GM21576 (cell line): Measurements from ENCODE around the gene RASSF5.
"Not testable (repeated sequence)": the region's sequence is repeated elsewhere in the genome, so short reads cannot be mapped to it uniquely, and the experiment has no call there.

ENCODE experiments used
- ATAC-seq: cut with Tn5 transposase; IDR thresholded peaks from one replicate; pipeline ENCODE4 v1.9.1; 2021; ENCODE audit warnings: mild to moderate bottlenecking, moderate library complexity; ENCODE audit not compliant: unreplicated experiment

RASSF5 gene

GRCh38 chr1:206476591-206476990 lies 30.7 kb upstream of the RASSF5 start:
- no peak for ATAC-seq

DNA sequence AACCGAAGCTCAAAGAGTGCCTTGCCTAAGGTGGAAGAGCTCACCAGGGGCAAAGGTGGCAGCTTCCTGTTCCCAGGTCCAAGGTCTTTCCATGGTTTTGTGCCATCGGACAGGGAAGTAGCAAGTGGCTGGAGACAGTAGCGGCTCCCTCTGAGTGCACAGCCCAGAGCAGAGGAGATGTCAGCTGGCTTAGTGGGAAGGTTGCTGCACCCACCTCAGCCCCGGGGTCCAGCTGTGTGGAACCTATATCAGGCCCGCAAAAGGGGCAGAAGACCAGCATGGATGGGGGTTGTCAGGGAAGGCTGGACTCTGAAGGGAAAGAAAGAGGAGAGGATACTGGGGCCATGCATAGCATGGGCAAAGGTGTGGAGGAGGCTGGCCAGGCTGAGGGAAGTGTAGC lies 30.2 kb upstream of the RASSF5 start:
- ATAC-seq, result no peak

GRCh38 chr1:206477581-206478380 lies 29.6 kb upstream of the RASSF5 start:
- no peak for ATAC-seq

GRCh38 chr1:206478746-206479145 lies 28.6 kb upstream of the RASSF5 start:
- ATAC-seq, result no peak

DNA sequence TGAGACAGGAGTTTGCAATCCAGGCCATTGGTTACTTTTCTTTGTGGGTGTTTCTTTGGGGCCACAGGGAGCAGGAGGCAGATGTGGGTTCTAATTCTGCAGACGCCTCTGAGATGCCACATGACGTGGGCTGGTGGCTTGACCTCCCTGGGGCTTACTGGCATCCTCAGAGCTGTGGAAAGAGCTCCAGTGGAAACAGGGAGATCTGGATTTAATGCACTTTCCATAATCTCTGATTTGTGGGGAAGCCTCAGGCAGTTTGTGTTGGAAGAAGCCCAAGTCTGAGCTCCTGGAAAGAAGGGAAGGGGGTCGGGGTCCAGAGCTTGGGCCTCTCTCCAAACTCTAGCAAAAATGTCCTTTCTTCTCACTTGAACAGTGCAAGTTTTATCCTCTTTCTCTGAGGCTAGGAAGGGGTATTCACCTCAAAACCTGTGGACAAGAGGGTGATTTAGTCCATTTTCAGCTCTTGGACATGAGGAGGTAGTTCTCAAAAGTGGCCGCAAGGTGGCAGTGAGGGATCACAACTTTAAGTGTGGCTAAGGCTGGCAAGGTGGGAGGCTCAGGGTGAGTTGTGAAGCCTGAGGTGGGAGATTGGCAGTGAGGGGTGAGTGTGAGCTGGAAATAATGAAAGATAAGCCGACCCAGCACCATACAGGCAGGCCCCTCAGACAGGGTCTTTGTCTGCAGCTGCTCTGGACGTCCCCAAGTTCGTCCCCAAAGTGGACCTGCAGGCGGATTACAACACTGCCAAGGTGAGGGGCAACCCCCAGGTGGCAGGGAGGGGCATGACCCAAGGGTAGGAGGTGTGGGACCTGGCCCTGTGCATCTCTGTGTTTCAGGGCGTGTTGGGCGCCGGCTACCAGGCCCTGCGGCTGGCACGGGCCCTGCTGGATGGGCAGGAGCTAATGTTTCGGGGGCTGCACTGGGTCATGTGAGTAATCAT lies 27.9 kb upstream of the RASSF5 start:
- no peak for ATAC-seq

GRCh38 chr1:206480211-206480610 lies 27.1 kb upstream of the RASSF5 start:
- no peak for ATAC-seq

- no peak for ATAC-seq
These were observed 24.7 kb upstream of the RASSF5 start for GRCh38 chr1:206482611-206483010.

DNA sequence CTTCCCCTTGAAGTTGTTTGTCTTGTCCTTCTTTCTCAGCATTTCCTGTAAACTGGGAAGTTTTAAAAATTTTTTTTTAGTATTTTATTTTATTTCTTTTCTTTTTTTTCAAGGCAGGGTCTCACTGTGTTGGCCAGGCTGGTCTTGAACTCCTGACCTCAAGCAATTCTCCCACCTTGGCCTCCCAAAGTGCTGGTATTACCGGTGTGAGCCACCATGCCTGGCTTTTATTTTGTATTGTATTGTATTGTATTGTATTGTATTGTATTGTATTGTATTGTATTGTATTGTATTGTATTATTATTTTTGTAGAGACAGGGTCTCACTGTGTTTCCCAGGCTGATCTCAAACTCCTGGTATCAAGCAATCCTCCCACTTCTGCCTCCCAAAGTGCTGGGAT lies 23.5 kb upstream of the RASSF5 start:
- ATAC-seq, result not testable (repeated sequence)

- no peak for ATAC-seq
These were observed 22.4 kb upstream of the RASSF5 start for GRCh38 chr1:206484901-206485300.

GRCh38 chr1:206486995-206487788 lies 20.1 kb upstream of the RASSF5 start:
- ATAC-seq, result no peak

DNA sequence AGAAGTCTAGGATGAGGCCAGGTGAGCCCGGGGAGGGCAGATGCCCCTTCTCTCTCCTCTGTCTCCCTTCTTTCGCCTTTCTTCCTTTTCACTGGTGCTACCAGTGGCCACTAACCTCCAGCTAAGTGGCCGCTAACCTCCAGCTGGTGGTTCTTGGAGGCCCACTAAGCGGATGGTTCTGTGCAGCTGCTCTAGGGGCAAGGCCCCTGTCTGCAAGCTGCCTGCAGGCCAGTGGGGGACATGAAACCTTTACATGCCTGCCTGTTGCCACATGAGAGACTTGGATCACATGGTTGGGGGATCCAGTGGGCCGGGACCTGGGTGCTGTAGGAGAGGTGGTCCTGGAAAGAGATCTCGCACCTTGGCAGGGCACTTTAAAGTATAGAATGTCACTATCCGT lies 19.4 kb upstream of the RASSF5 start:
- ATAC-seq, result no peak

GRCh38 chr1:206488466-206488865 lies 18.9 kb upstream of the RASSF5 start:
- no peak for ATAC-seq

- ATAC-seq, result no peak
These were observed 17.2 kb upstream of the RASSF5 start for GRCh38 chr1:206489980-206490770.

GRCh38 chr1:206490771-206491405 lies 16.4 kb upstream of the RASSF5 start:
- no peak for ATAC-seq

GRCh38 chr1:206491616-206492015 lies 15.7 kb upstream of the RASSF5 start:
- no peak for ATAC-seq

DNA sequence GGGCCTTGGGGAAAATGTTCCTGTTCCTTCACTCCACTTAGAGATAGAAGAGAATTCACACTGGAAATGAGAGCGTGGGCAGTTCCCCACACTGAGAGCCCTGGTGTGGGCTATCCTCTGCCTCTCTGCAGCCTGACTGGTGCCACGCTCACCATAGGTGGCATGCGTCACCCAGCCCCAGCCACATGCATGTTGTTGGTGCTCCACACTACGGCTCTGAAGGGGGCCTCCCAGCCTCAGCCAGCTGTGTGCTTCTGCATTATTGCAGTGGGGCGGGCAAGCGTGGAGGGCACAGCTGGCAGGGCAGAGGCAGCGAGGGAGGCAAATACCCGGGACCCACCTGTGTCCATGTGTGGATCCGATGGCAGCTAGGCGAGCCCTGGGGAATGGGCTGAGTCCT lies 14.7 kb upstream of the RASSF5 start:
- ATAC-seq, result no peak

- ATAC-seq, result no peak
These were observed 14.1 kb upstream of the RASSF5 start for GRCh38 chr1:206493279-206493678.

DNA sequence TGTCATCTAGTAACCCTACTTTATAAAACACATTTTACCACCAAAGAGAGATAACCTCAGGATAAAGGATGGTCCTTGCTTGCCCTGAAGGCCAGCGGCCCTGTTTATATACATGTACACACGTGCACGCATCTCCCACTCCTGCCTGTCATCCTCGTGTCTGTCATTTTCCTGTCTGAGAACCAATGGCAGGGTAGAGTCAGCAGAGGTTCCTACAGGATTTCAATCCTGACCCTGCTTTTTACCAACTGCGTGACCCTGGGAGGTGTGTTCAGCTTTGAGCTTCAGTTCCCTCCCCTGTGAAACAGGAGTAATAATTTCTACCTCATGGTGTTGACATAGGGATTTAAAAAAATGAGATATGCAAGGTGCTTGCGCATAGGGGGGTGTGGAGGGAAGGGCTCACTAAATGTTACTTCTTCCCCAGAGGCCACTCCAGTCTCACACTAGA lies 12.3 kb upstream of the RASSF5 start:
- ATAC-seq, result no peak

DNA sequence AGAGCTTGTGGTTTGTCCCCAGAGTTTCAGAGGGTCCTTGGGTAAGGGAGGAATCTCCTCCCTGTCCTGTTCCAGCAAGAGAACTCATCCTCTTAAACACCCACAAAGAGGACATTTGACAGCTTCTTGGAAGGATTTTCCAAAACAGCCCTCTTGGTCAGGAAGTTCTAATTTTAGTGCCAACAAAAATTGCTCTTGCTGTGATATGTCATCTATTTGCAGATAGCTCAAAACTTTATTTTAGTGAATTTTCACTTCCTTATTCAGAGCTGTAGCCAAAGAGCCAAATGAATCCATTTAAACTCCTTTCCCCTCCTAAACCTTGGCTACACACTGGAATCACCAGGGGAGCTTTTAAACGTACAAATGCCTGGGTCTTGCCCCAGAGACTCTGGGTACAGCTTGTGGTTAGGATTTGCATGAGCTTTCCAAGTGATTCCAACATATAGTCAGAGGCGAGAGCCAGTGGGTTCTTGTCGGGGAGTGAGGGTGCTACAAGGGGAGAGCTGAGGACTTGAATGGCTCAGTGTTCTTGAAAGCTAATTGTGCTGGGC lies 11.8 kb upstream of the RASSF5 start:
- ATAC-seq, result no peak
